Activated CD8-positive, alpha-beta T cell treated with anti-CD3 and anti-CD28 coated beads for 36 hours (primary cell): Measurements from ENCODE around the gene SLA2. TPM values are rescaled to one million over a fixed set of nuclear protein-coding genes. Genes with fewer than 3 reads are reported as not detected.

Source experiments
- ATAC-seq: fragments of 200-7000 bp; cut with Tn5 transposase; one replicate; pipeline ENCODE4 v1.10.0; 2021; ENCODE audit warnings: mild to moderate bottlenecking, moderate library complexity
- CTCF ChIA-PET: fragments of 350-600 bp; sonication (Branson Sonifier 250); formaldehyde crosslinking; loops from one replicate; lab custom pipeline; 2021; ENCODE audit warnings: antibody characterized with exemption; lab: Charles Lee
- POLR2A ChIA-PET: fragments of 350-600 bp; sonication (Branson Sonifier 250); formaldehyde crosslinking; loops from one replicate; lab custom pipeline; 2021; ENCODE audit warnings: antibody characterized with exemption; lab: Charles Lee
- DNase-seq: peaks from one replicate; pipeline ENCODE4 v3.0.0-alpha.2; 2020
- H3K27ac Mint-ChIP-seq: one replicate; pipeline ENCODE4 v1.8.0; 2021; ENCODE audit warnings: mild to moderate bottlenecking, mixed read lengths
- H3K27me3 Mint-ChIP-seq: one replicate; pipeline ENCODE4 v1.8.0; 2021; ENCODE audit warnings: mixed read lengths
- H3K36me3 Mint-ChIP-seq: one replicate; pipeline ENCODE4 v1.8.0; 2021; ENCODE audit warnings: low read depth, mixed read lengths
- H3K4me1 Mint-ChIP-seq: one replicate; pipeline ENCODE4 v1.8.0; 2021; ENCODE audit warnings: low read depth, mixed read lengths
- H3K4me3 Mint-ChIP-seq: one replicate; pipeline ENCODE4 v1.8.0; 2021; ENCODE audit warnings: mild to moderate bottlenecking, moderate library complexity, mixed read lengths
- H3K9me3 Mint-ChIP-seq: one replicate; pipeline ENCODE4 v1.8.0; 2021; ENCODE audit warnings: mixed read lengths
- CTCF ChIP-seq: fragments of 200-600 bp; IDR thresholded peaks from one replicate; pipeline ENCODE4 v1.8.0; 2022; ENCODE audit warnings: antibody characterized with exemption, mild to moderate bottlenecking
- intact Hi-C: fragments of 100-400 bp; cut with micrococcal nuclease; formaldehyde crosslinking; loops from one replicate; pipeline ENCODE4 v1.10.0; 2022
- total RNA-seq, 2 experiments: library from RNA; stranded (reverse); gene quantifications; one replicate each; pipeline ENCODE4 v1.2.3, GENCODE V29; 2021

SLA2 gene
- total RNA-seq, 2 experiments from 2014 or later: 51.5 to 53.5 TPM

GRCh38 chr20:36576081-36576445 is 69.9 kb downstream of the SLA2 start:
- Mint-ChIP-seq H3K9me3 (no peaks in the 10 kb centered on the region), H3K27ac (peak overlapping the region; percentile 96), H3K4me1 (peaks cover 45% of the 10 kb centered on the region), H3K4me3 (peak overlapping the region; percentile 89), H3K27me3 (no peaks in the 10 kb centered on the region), H3K36me3 (peaks cover 45% of the 10 kb centered on the region)
- TF ChIP-seq CTCF: no peak
- POLR2A ChIA-PET: interaction anchor here (1.6 to 13.8 kb wide), 3 partner anchors 15 to 68 kb away, joined by 6 to 214 read pairs (median 7); partner anchors contain the start of gene RAB5IF
- ATAC-seq (no peak), DNase-seq (no peak)
- CTCF ChIA-PET: interaction anchor here (1.1 to 4.6 kb wide), 5 partner anchors 13 to 36 kb away, joined by 3 to 25 read pairs (median 5); partner anchors contain the start of gene RAB5IF
- intact Hi-C loops: no loop called here

- Mint-ChIP-seq H3K27me3 (no peaks in the 10 kb centered on the region), H3K4me1 (peaks cover 36% of the 10 kb centered on the region), H3K4me3 (peak overlapping the region; percentile 89), H3K27ac (peak overlapping the region; percentile 96), H3K9me3 (no peaks in the 10 kb centered on the region), H3K36me3 (peaks cover 34% of the 10 kb centered on the region)
- ChIA-PET CTCF (interaction anchor here (1.5 to 4.6 kb wide), 5 partner anchors 15 to 38 kb away, joined by 4 to 25 read pairs (median 5); partner anchors contain the start of gene RAB5IF), POLR2A (interaction anchor here (0.8 to 13.8 kb wide), 9 partner anchors 8 to 621 kb away, joined by 3 to 214 read pairs (median 4); partner anchors contain the start of genes RAB5IF and SLA2)
- ATAC-seq (no peak), DNase-seq (peak; percentile 63)
- no peak for TF ChIP-seq CTCF
- intact Hi-C loops: loop anchor here (5.0 kb wide), 1 partner anchor 33 kb away; the partner anchor contains the start of gene RAB5IF
These were observed 71.4 kb downstream of the SLA2 start for GRCh38 chr20:36574366-36575135.

GRCh38 chr20:36573798-36574365 is 72.1 kb downstream of the SLA2 start:
- Mint-ChIP-seq H3K4me3 (peak overlapping the region; percentile 89), H3K9me3 (no peaks in the 10 kb centered on the region), H3K36me3 (peaks cover 30% of the 10 kb centered on the region), H3K27me3 (no peaks in the 10 kb centered on the region), H3K27ac (peak overlapping the region; percentile 76), H3K4me1 (peaks cover 35% of the 10 kb centered on the region)
- no peak for ATAC-seq
- POLR2A ChIA-PET: interaction anchor here (0.7 to 13.8 kb wide), 7 partner anchors 9 to 620 kb away, joined by 3 to 214 read pairs (median 6); partner anchors contain the start of gene RAB5IF
- intact Hi-C loops: loop anchor here (5.0 kb wide), 1 partner anchor 33 kb away; the partner anchor contains the start of gene RAB5IF
- CTCF ChIA-PET: interaction anchor here (1.0 to 3.1 kb wide), 4 partner anchors 16 to 620 kb away, joined by 3 to 17 read pairs (median 4); partner anchors contain the start of genes RAB5IF and SCAND1
- peak; percentile 49 for DNase-seq
- no peak for TF ChIP-seq CTCF

GRCh38 chr20:36573103-36573797 is 72.7 kb downstream of the SLA2 start, which contains the start of gene TGIF2:
TGIF2 (plus strand) TSS chr20:36573597; CDS start chr20:36578775, 5,178 bp downstream.
- no peak for TF ChIP-seq CTCF
- ATAC-seq: peak; percentile 81
- intact Hi-C loops: loop anchor here (5.0 kb wide), 1 partner anchor 34 kb away; the partner anchor contains the start of gene RAB5IF
- ChIA-PET CTCF (interaction anchor here (1.0 to 3.1 kb wide), 4 partner anchors 15 to 619 kb away, joined by 3 to 17 read pairs (median 4); partner anchors contain the start of genes RAB5IF and SCAND1), POLR2A (interaction anchor here (0.6 to 13.8 kb wide), 10 partner anchors 9 to 619 kb away, joined by 3 to 214 read pairs (median 4); partner anchors contain the start of genes MROH8, RAB5IF and RPN2)
- no peaks in the 10 kb centered on the region for H3K27me3 Mint-ChIP-seq
- peak; percentile 91 for DNase-seq
- peaks cover 30% of the 10 kb centered on the region for H3K4me1 Mint-ChIP-seq
- no peaks in the 10 kb centered on the region for H3K9me3 Mint-ChIP-seq
- H3K4me3 Mint-ChIP-seq: peak within 1 kb of the TSS; percentile 91
- H3K36me3 Mint-ChIP-seq: peaks cover 25% of the 10 kb centered on the region
- peak within 1 kb of the TSS; percentile 96 for H3K27ac Mint-ChIP-seq
